Activated CD4-positive, alpha-beta T cell treated with anti-CD3 and anti-CD28 coated beads, Interleukin-2, amount 50 U/mL, for 48 hours (primary cell): ENCODE data around the gene UMAD1.

Experiments
- DNase-seq, 2 experiments: peaks; one replicate each; pipeline ENCODE4 v3.0.0-alpha.2; 2020

UMAD1 gene

GRCh38 chr7:7736671-7737070, 96.1 kb downstream of the UMAD1 start:
- no peak for DNase-seq

GRCh38 chr7:7737674-7738073, 97.1 kb downstream of the UMAD1 start:
- DNase-seq: no peak

GRCh38 chr7:7738177-7738576, 97.6 kb downstream of the UMAD1 start:
- DNase-seq: no peak

GRCh38 chr7:7738622-7739021, 98.1 kb downstream of the UMAD1 start:
- DNase-seq: no peak

GRCh38 chr7:7739204-7740036, 98.9 kb downstream of the UMAD1 start:
- DNase-seq: no peak

- DNase-seq: no peak
Observed at GRCh38 chr7:7740037-7740355, 99.4 kb downstream of the UMAD1 start.

GRCh38 chr7:7742223-7742622, 101.7 kb downstream of the UMAD1 start:
- no peak for DNase-seq

GRCh38 chr7:7745258-7745657, 104.7 kb downstream of the UMAD1 start:
- no peak for DNase-seq

- DNase-seq: no peak
Observed at GRCh38 chr7:7745966-7746365, 105.4 kb downstream of the UMAD1 start.

GRCh38 chr7:7746458-7746857, 105.9 kb downstream of the UMAD1 start:
- no peak for DNase-seq

GRCh38 chr7:7750571-7751242, 110.2 kb downstream of the UMAD1 start:
- no peak for DNase-seq

GRCh38 chr7:7751243-7752092, 110.9 kb downstream of the UMAD1 start:
- DNase-seq: no peak

GRCh38 chr7:7756577-7756976, 116.0 kb downstream of the UMAD1 start:
- DNase-seq: no peak

GRCh38 chr7:7757576-7757975, 117.0 kb downstream of the UMAD1 start:
- no peak for DNase-seq

GRCh38 chr7:7761340-7761973, 120.9 kb downstream of the UMAD1 start:
- no peak for DNase-seq

GRCh38 chr7:7761974-7762779, 121.6 kb downstream of the UMAD1 start:
- DNase-seq: no peak

- no peak for DNase-seq
Observed at GRCh38 chr7:7764520-7765396, 124.2 kb downstream of the UMAD1 start.

- no peak for DNase-seq
Observed at GRCh38 chr7:7765422-7765821, 124.9 kb downstream of the UMAD1 start.

- DNase-seq: no peak
Observed at GRCh38 chr7:7766671-7767070, 126.1 kb downstream of the UMAD1 start.

- DNase-seq: no peak
Observed at GRCh38 chr7:7768977-7769709, 128.6 kb downstream of the UMAD1 start.
